NCI-H2196 treated with DMSO at 0.1 percent for 48 hours (cell line): ENCODE measurements around the gene SCN1A.
A peak's percentile ranks its signal among the peaks of the same experiment; 100 is the strongest.
"Not testable (repeated sequence)": the region's sequence is repeated elsewhere in the genome, so short reads cannot be mapped to it uniquely, and the experiment has no call there.

Source experiments
- DNase-seq: peaks from one replicate; lab custom pipeline; 2025; ENCODE audit not compliant: unreplicated experiment; lab: John Stamatoyannopoulos, UW

Gene SCN1A

GRCh38 chr2:166127217-166128155 lies at the start of gene SCN1A:
Gene SCN1A, minus strand, starts transcription at chr2:166128020. Its CDS starts 54,399 bp downstream, at chr2:166073621.
- DNase-seq: peak; percentile 49

- DNase-seq: no peak
Measured at GRCh38 chr2:166173263-166173662, 45.4 kb upstream of the SCN1A start.

GRCh38 chr2:166171216-166171615 lies 43.4 kb upstream of the SCN1A start:
- no peak for DNase-seq

GRCh38 chr2:166170356-166170755 lies 42.5 kb upstream of the SCN1A start:
- no peak for DNase-seq

GRCh38 chr2:166167449-166167848 lies 39.6 kb upstream of the SCN1A start:
- no peak for DNase-seq

GRCh38 chr2:166163775-166164174 lies 36.0 kb upstream of the SCN1A start:
- DNase-seq: no peak

- DNase-seq: no peak
Measured at GRCh38 chr2:166158546-166158945, 30.7 kb upstream of the SCN1A start.

GRCh38 chr2:166157578-166157977 lies 29.8 kb upstream of the SCN1A start:
- DNase-seq: no peak

GRCh38 chr2:166156985-166157490 lies 29.2 kb upstream of the SCN1A start:
- no peak for DNase-seq

GRCh38 chr2:166155589-166155988 lies 27.8 kb upstream of the SCN1A start:
- DNase-seq: no peak

- no peak for DNase-seq
Measured at GRCh38 chr2:166154685-166155338, 27.0 kb upstream of the SCN1A start.

GRCh38 chr2:166152064-166152463 lies 24.2 kb upstream of the SCN1A start:
- no peak for DNase-seq

- DNase-seq: no peak
Measured at GRCh38 chr2:166148500-166149400, 20.9 kb upstream of the SCN1A start.

- no peak for DNase-seq
Measured at GRCh38 chr2:166147883-166148282, 20.1 kb upstream of the SCN1A start.

GRCh38 chr2:166144071-166144470 lies 16.3 kb upstream of the SCN1A start:
- DNase-seq: no peak

- no peak for DNase-seq
Measured at GRCh38 chr2:166140932-166141331, 13.1 kb upstream of the SCN1A start.

- no peak for DNase-seq
Measured at GRCh38 chr2:166140475-166140874, 12.7 kb upstream of the SCN1A start.

- not testable (repeated sequence) for DNase-seq
Measured at GRCh38 chr2:166139479-166139878, 11.7 kb upstream of the SCN1A start.

- DNase-seq: no peak
Measured at GRCh38 chr2:166138667-166139066, 10.8 kb upstream of the SCN1A start.

GRCh38 chr2:166138144-166138543 lies 10.3 kb upstream of the SCN1A start:
- DNase-seq: no peak

- no peak for DNase-seq
Measured at GRCh38 chr2:166137331-166137730, 9.5 kb upstream of the SCN1A start.
